GM23338 (cell line): ENCODE measurements around the gene ZNF628. TPM values are rescaled to one million over a fixed set of nuclear protein-coding genes. Genes with fewer than 3 reads are reported as not detected.

Experiments
- ATAC-seq: fragments of 200-7000 bp; cut with Tn5 transposase; 3 replicates; pipeline ENCODE4 v1.9.1; 2020
- DNase-seq: peaks from one replicate; pipeline ENCODE4 v3.0.0-alpha.2; 2015; ENCODE audit warnings: low spot score
- H2AFZ ChIP-seq: fragments of 200-600 bp; sonication (generic); 2 replicates; pipeline ENCODE4 v1.8.0; 2016; ENCODE audit warnings: antibody characterized with exemption, mild to moderate bottlenecking, moderate library complexity
- H3F3A ChIP-seq: fragments of 200-600 bp; sonication (generic); replicated peaks from 2 replicates; pipeline ENCODE4 v1.8.0; 2017; ENCODE audit warnings: antibody characterized with exemption, mixed run types, low read depth
- H3K27ac ChIP-seq: fragments of 200-600 bp; sonication (generic); 2 replicates; pipeline ENCODE4 v1.6.1; 2016; ENCODE audit warnings: low read depth
- H3K27me3 ChIP-seq: fragments of 200-600 bp; sonication (generic); 2 replicates; pipeline ENCODE4 v1.8.0; 2016; ENCODE audit warnings: mild to moderate bottlenecking, mixed run types, moderate library complexity; ENCODE audit not compliant: insufficient read depth
- H3K36me3 ChIP-seq: fragments of 200-600 bp; sonication (generic); 2 replicates; pipeline ENCODE4 v1.8.0; 2016; ENCODE audit warnings: mild to moderate bottlenecking; ENCODE audit not compliant: insufficient read depth
- H3K4me1 ChIP-seq: fragments of 200-600 bp; sonication (generic); 2 replicates; pipeline ENCODE4 v1.8.0; 2016; ENCODE audit warnings: mild to moderate bottlenecking, moderate library complexity; ENCODE audit not compliant: insufficient read depth
- H3K4me2 ChIP-seq: fragments of 200-600 bp; sonication (generic); 2 replicates; pipeline ENCODE4 v1.7.1; 2017; ENCODE audit warnings: mixed run types
- H3K4me3 ChIP-seq: fragments of 200-600 bp; sonication (generic); 2 replicates; pipeline ENCODE4 v1.6.1; 2016; ENCODE audit warnings: mixed run types
- H3K79me2 ChIP-seq: fragments of 200-600 bp; sonication (generic); replicated peaks from 2 replicates; pipeline ENCODE4 v1.8.0; 2017; ENCODE audit warnings: mild to moderate bottlenecking; ENCODE audit not compliant: insufficient read depth
- H3K9me2 ChIP-seq: fragments of 200-600 bp; sonication (generic); 2 replicates; pipeline ENCODE4 v1.8.0; 2017; ENCODE audit not compliant: insufficient read depth
- H4K20me1 ChIP-seq: fragments of 200-600 bp; sonication (generic); replicated peaks from 2 replicates; pipeline ENCODE4 v1.8.0; 2017; ENCODE audit warnings: mild to moderate bottlenecking; ENCODE audit not compliant: insufficient read depth
- H3K27ac Mint-ChIP-seq: 2 replicates; pipeline ENCODE4 v1.8.0; 2020; ENCODE audit warnings: inconsistent platforms, mild to moderate bottlenecking, moderate library complexity, mixed read lengths
- H3K27me3 Mint-ChIP-seq: 3 replicates; pipeline ENCODE4 v1.8.0; 2022; ENCODE audit warnings: low read depth, mild to moderate bottlenecking, moderate library complexity, mixed read lengths, inconsistent platforms; ENCODE audit not compliant: insufficient read depth, poor library complexity
- H3K36me3 Mint-ChIP-seq: 3 replicates; pipeline ENCODE4 v1.8.0; 2021; ENCODE audit warnings: low read depth, mild to moderate bottlenecking, inconsistent platforms, moderate library complexity, mixed read lengths
- H3K4me1 Mint-ChIP-seq: 3 replicates; pipeline ENCODE4 v1.8.0; 2020; ENCODE audit warnings: mild to moderate bottlenecking, inconsistent platforms, mixed read lengths
- H3K4me3 Mint-ChIP-seq: 3 replicates; pipeline ENCODE4 v1.8.0; 2021; ENCODE audit warnings: moderate library complexity, mild to moderate bottlenecking, inconsistent platforms, mixed read lengths
- H3K9me3 Mint-ChIP-seq: 3 replicates; pipeline ENCODE4 v1.8.0; 2020; ENCODE audit warnings: moderate library complexity, mild to moderate bottlenecking, inconsistent platforms, mixed read lengths
- ETS1 ChIP-seq: IDR thresholded peaks from 2 replicates; pipeline ENCODE4 v1.6.1; 2016; ENCODE audit warnings: antibody characterized with exemption
- EZH2 ChIP-seq: fragments of 200-600 bp; sonication (generic); IDR thresholded peaks from one replicate; pipeline ENCODE4 v1.8.0; 2017; ENCODE audit warnings: antibody characterized with exemption, mild to moderate bottlenecking, low read depth; ENCODE audit not compliant: unreplicated experiment
- EZH2phosphoT487 ChIP-seq: fragments of 200-600 bp; sonication (generic); IDR thresholded peaks from one replicate; pipeline ENCODE4 v1.8.1; 2018; ENCODE audit warnings: antibody characterized with exemption; ENCODE audit not compliant: unreplicated experiment
- JUNB ChIP-seq: IDR thresholded peaks from one replicate; pipeline ENCODE4 v1.6.1; 2016; ENCODE audit warnings: antibody characterized with exemption; ENCODE audit not compliant: unreplicated experiment
- POLR2AphosphoS5 ChIP-seq: IDR thresholded peaks from 2 replicates; pipeline ENCODE4 v1.6.1; 2016; ENCODE audit warnings: antibody characterized with exemption, low read depth
- REST ChIP-seq: IDR thresholded peaks from one replicate; pipeline ENCODE4 v1.6.1; 2018; ENCODE audit warnings: antibody characterized with exemption; ENCODE audit not compliant: unreplicated experiment
- ZNF462 ChIP-seq: fragments of 250-450 bp; sonication (Bioruptor Pico); IDR thresholded peaks from 2 replicates; pipeline ENCODE4 v1.5.0; 2020; ENCODE audit warnings: mild to moderate bottlenecking, moderate library complexity
- polyA plus RNA-seq: library from polyadenylated mRNA; unstranded; fragments of >200 nt; fragmentation: Nextera tagmentation; extraction: Ambion mirVana; gene quantifications from 2 replicates; pipeline ENCODE4 v1.2.1, GENCODE V29; 2016
- total RNA-seq: library from RNA; depleted of rRNA; stranded (reverse); fragments of >200 nt; shearing (Covaris generic); gene quantifications from 2 replicates; pipeline ENCODE4 v1.2.3, GENCODE V29; 2014

Gene ZNF628
- total and polyA plus RNA-seq, 2 experiments from 2014 or later: 4.9 to 10.7 TPM

GRCh38 chr19:55439052-55439451 is 37.4 kb upstream of the ZNF628 start (continued):
- TF ChIP-seq JUNB: no peak
- no peak for TF ChIP-seq REST
- TF ChIP-seq EZH2: no peak

GRCh38 chr19:55440411-55441105 is 35.9 kb upstream of the ZNF628 start:
- peak overlapping the region; percentile 67 for H3K4me3 ChIP-seq
- H3K27me3 ChIP-seq: peaks cover 74% of the 10 kb centered on the region
- H2AFZ ChIP-seq: peak overlapping the region; percentile 92
- Mint-ChIP-seq H3K27me3 (peaks cover 75% of the 10 kb centered on the region), H3K4me3 (peak overlapping the region; percentile 73), H3K4me1 (peaks cover 25% of the 10 kb centered on the region), H3K36me3 (no peaks in the 10 kb centered on the region; the same call in 2 of the 3 replicates), H3K9me3 (no peaks in the 10 kb centered on the region; the same call in none of the 3 replicates), H3K27ac (no peak overlapping the region)
- DNase-seq: peak; percentile 89
- no peaks in the 10 kb centered on the region for H3K36me3 ChIP-seq
- peaks cover 12% of the 10 kb centered on the region; the same call in 1 of the 2 replicates for H3K4me1 ChIP-seq
- peak; percentile 48 for ATAC-seq
- no peaks in the 10 kb centered on the region for H3K79me2 ChIP-seq
- peaks cover 9% of the 10 kb centered on the region for H3F3A ChIP-seq
- H3K4me2 ChIP-seq: peak overlapping the region; percentile 87
- no peaks in the 10 kb centered on the region for H3K9me2 ChIP-seq
- H4K20me1 ChIP-seq: no peaks in the 10 kb centered on the region
- TF ChIP-seq POLR2AphosphoS5 (peak; percentile 38), EZH2phosphoT487 (no peak)
- H3K27ac ChIP-seq: no peak overlapping the region

- Mint-ChIP-seq H3K9me3 (no peaks in the 10 kb centered on the region; the same call in none of the 3 replicates), H3K27ac (no peak overlapping the region), H3K27me3 (peaks cover 82% of the 10 kb centered on the region), H3K4me3 (peak overlapping the region; percentile 73), H3K4me1 (peaks cover 25% of the 10 kb centered on the region), H3K36me3 (no peaks in the 10 kb centered on the region; the same call in 2 of the 3 replicates)
- H3K4me2 ChIP-seq: peak overlapping the region; percentile 87
- ATAC-seq: peak; percentile 20
- peaks cover 12% of the 10 kb centered on the region; the same call in 1 of the 2 replicates for H3K4me1 ChIP-seq
- peaks cover 80% of the 10 kb centered on the region for H3K27me3 ChIP-seq
- no peaks in the 10 kb centered on the region for H4K20me1 ChIP-seq
- H3F3A ChIP-seq: peaks cover 9% of the 10 kb centered on the region
- no peaks in the 10 kb centered on the region for H3K36me3 ChIP-seq
- no peak overlapping the region for H3K27ac ChIP-seq
- DNase-seq: peak; percentile 54
- peak overlapping the region; percentile 84 for H2AFZ ChIP-seq
- H3K79me2 ChIP-seq: no peaks in the 10 kb centered on the region
- no peaks in the 10 kb centered on the region for H3K9me2 ChIP-seq
- peak overlapping the region; percentile 67 for H3K4me3 ChIP-seq
- TF ChIP-seq EZH2: no peak
- TF ChIP-seq ZNF462 (CRISPR knock-in tag): no peak
- TF ChIP-seq EZH2phosphoT487: no peak
- no peak for TF ChIP-seq ETS1
Measured at GRCh38 chr19:55441319-55441691, 35.1 kb upstream of the ZNF628 start.
